Measurements from ENCODE around the gene ADK. TPM values are rescaled to one million over a fixed set of nuclear protein-coding genes. Genes with fewer than 3 reads are reported as not detected.

ADK gene
- total and polyA plus RNA-seq, 2 experiments from 2014 or later: 39.9 to 53.0 TPM

DNA sequence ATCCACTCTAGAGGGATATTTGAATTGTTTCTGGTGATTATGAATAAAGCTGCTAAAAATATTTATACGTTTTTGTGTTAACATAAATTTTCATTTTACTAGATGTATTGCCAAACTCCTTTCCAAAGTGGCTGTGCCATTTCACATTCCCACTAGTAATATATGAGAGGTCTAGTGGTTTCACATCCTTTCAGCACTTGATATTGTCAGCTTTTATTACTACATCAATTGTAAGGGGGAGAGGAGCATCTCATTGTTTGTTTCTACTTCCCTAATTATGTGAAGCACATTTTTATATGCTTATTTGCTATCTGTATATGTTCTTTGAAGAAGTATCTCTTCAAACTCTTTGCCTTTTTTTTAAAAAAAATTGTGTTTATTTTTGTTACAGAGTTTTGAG lies 184.5 kb downstream of the ADK start:
- Mint-ChIP-seq H3K9me3 (peaks cover 4% of the 10 kb centered on the region; the same call in 1 of the 3 replicates), H3K27ac (no peak overlapping the region), H3K4me1 (no peaks in the 10 kb centered on the region), H3K27me3 (ENCODE audit: insufficient read depth, low read depth, poor library complexity) (peaks cover 4% of the 10 kb centered on the region), H3K4me3 (no peak overlapping the region), H3K36me3 (ENCODE audit: low read depth) (peaks cover 14% of the 10 kb centered on the region; the same call in 2 of the 3 replicates)
- H3K4me2 ChIP-seq: no peak overlapping the region
- H4K20me1 ChIP-seq (replicated peaks; ENCODE audit: insufficient read depth): no peaks in the 10 kb centered on the region
- H3K79me2 ChIP-seq (replicated peaks; ENCODE audit: insufficient read depth): no peaks in the 10 kb centered on the region
- no peak overlapping the region for H3K27ac ChIP-seq (ENCODE audit: low read depth)
- no peak for DNase-seq (ENCODE audit: low spot score)
- no peak for ATAC-seq
- H3K27me3 ChIP-seq (ENCODE audit: insufficient read depth): no peaks in the 10 kb centered on the region
- no peak for TF ChIP-seq EZH2 (IDR thresholded peaks at IDR 0.05; ENCODE audit: low read depth, unreplicated experiment)
- no peak for TF ChIP-seq ZNF331 (CRISPR knock-in tag; IDR thresholded peaks at IDR 0.05; ENCODE audit: low read depth)
- no peak for TF ChIP-seq NANOG (IDR thresholded peaks at IDR 0.05; ENCODE audit: borderline replicate concordance)
- no peak for TF ChIP-seq EZH2phosphoT487 (IDR thresholded peaks at IDR 0.05; ENCODE audit: unreplicated experiment)
- no peak for TF ChIP-seq CREB1 (CRISPR knock-in tag; IDR thresholded peaks at IDR 0.05; ENCODE audit: low read depth)
- no peak for TF ChIP-seq ZNF114 (CRISPR knock-in tag; IDR thresholded peaks at IDR 0.05)
- TF ChIP-seq, protein P1, sequence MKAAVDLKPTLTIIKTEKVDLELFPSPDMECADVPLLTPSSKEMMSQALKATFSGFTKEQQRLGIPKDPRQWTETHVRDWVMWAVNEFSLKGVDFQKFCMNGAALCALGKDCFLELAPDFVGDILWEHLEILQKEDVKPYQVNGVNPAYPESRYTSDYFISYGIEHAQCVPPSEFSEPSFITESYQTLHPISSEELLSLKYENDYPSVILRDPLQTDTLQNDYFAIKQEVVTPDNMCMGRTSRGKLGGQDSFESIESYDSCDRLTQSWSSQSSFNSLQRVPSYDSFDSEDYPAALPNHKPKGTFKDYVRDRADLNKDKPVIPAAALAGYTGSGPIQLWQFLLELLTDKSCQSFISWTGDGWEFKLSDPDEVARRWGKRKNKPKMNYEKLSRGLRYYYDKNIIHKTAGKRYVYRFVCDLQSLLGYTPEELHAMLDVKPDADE (IDR thresholded peaks at IDR 0.05): no peak
- TF ChIP-seq REST (IDR thresholded peaks at IDR 0.05; ENCODE audit: unreplicated experiment): no peak
- TF ChIP-seq JUNB (IDR thresholded peaks at IDR 0.05; ENCODE audit: unreplicated experiment): no peak
- no peak for TF ChIP-seq CTCF (conservative IDR thresholded peaks at IDR 0.05; ENCODE audit: low read depth in 2 of 2)
- TF ChIP-seq, protein P2, sequence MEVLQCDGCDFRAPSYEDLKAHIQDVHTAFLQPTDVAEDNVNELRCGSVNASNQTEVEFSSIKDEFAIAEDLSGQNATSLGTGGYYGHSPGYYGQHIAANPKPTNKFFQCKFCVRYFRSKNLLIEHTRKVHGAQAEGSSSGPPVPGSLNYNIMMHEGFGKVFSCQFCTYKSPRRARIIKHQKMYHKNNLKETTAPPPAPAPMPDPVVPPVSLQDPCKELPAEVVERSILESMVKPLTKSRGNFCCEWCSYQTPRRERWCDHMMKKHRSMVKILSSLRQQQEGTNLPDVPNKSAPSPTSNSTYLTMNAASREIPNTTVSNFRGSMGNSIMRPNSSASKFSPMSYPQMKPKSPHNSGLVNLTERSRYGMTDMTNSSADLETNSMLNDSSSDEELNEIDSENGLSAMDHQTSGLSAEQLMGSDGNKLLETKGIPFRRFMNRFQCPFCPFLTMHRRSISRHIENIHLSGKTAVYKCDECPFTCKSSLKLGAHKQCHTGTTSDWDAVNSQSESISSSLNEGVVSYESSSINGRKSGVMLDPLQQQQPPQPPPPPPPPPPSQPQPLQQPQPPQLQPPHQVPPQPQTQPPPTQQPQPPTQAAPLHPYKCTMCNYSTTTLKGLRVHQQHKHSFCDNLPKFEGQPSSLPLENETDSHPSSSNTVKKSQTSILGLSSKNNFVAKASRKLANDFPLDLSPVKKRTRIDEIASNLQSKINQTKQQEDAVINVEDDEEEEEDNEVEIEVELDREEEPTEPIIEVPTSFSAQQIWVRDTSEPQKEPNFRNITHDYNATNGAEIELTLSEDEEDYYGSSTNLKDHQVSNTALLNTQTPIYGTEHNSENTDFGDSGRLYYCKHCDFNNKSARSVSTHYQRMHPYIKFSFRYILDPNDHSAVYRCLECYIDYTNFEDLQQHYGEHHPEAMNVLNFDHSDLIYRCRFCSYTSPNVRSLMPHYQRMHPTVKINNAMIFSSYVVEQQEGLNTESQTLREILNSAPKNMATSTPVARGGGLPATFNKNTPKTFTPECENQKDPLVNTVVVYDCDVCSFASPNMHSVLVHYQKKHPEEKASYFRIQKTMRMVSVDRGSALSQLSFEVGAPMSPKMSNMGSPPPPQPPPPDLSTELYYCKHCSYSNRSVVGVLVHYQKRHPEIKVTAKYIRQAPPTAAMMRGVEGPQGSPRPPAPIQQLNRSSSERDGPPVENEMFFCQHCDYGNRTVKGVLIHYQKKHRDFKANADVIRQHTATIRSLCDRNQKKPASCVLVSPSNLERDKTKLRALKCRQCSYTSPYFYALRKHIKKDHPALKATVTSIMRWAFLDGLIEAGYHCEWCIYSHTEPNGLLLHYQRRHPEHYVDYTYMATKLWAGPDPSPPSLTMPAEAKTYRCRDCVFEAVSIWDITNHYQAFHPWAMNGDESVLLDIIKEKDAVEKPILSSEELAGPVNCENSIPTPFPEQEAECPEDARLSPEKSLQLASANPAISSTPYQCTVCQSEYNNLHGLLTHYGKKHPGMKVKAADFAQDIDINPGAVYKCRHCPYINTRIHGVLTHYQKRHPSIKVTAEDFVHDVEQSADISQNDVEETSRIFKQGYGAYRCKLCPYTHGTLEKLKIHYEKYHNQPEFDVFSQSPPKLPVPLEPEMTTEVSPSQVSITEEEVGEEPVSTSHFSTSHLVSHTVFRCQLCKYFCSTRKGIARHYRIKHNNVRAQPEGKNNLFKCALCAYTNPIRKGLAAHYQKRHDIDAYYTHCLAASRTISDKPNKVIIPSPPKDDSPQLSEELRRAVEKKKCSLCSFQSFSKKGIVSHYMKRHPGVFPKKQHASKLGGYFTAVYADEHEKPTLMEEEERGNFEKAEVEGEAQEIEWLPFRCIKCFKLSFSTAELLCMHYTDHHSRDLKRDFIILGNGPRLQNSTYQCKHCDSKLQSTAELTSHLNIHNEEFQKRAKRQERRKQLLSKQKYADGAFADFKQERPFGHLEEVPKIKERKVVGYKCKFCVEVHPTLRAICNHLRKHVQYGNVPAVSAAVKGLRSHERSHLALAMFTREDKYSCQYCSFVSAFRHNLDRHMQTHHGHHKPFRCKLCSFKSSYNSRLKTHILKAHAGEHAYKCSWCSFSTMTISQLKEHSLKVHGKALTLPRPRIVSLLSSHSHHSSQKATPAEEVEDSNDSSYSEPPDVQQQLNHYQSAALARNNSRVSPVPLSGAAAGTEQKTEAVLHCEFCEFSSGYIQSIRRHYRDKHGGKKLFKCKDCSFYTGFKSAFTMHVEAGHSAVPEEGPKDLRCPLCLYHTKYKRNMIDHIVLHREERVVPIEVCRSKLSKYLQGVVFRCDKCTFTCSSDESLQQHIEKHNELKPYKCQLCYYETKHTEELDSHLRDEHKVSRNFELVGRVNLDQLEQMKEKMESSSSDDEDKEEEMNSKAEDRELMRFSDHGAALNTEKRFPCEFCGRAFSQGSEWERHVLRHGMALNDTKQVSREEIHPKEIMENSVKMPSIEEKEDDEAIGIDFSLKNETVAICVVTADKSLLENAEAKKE (CRISPR knock-in tag; IDR thresholded peaks at IDR 0.05): no peak
- TF ChIP-seq STAT1 (IDR thresholded peaks at IDR 0.05; ENCODE audit: unreplicated experiment): no peak
- TF ChIP-seq POLR2AphosphoS5 (IDR thresholded peaks at IDR 0.05; ENCODE audit: low read depth): no peak
- no peak overlapping the region for H3K4me3 ChIP-seq
- no peaks in the 10 kb centered on the region for H3F3A ChIP-seq (replicated peaks; ENCODE audit: low read depth)
- no peaks in the 10 kb centered on the region for H3K4me1 ChIP-seq (ENCODE audit: insufficient read depth)
- H2AFZ ChIP-seq: no peak overlapping the region
- H3K36me3 ChIP-seq (ENCODE audit: insufficient read depth): no peaks in the 10 kb centered on the region
- H3K9me2 ChIP-seq (ENCODE audit: insufficient read depth): 0 out of 2 replicates have a peak, but pooled peaks cover under 1% of the 10 kb centered on the region
